Activated T-helper 1 cell treated with anti-CD3 and anti-CD28 coated beads, Interleukin-2, amount 50 U/mL, for 16 hours (primary cell): ENCODE measurements around the gene HADHA.

Experiments used
- DNase-seq, 2 donors: peaks; one replicate each; pipeline ENCODE4 v3.0.0-alpha.2; 2020; ENCODE audit warnings: low read depth in 1 of 2, low spot score in 1 of 2

Gene HADHA

DNA sequence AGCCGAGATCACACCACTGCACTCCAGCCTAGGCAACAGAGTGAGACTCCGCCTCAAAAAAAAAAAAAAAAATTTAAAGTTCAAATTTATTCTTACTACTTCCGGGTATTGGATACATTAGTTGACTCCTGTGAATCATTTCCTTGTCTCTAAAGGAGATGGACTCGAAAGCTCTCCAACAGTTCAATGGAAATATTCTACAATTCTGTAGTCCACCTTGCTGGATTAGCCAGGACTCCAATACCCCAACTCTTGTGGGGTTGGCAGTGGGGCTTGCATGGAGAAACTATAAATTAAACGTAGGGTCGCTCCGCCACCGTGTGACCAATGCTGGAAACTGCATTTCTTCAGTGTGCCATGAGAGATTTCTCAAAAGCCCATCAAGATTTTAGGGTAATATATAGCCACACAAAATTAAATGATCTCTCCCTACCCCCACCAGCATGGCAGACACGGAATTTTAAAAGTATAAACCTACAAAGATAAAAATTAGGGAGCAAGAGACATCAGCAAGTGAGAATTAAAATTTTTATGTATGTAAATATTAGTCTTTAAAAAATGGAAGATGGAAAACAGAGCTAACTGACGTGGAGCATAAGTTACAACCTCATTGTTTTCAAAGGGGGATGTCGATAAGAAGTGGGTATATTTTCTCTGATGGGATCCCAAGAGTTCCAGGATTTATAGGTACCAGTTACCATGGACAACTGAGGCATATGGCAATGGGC, 99.3 kb downstream of the HADHA start:
- peak; percentile 26 to 27 for DNase-seq

DNA sequence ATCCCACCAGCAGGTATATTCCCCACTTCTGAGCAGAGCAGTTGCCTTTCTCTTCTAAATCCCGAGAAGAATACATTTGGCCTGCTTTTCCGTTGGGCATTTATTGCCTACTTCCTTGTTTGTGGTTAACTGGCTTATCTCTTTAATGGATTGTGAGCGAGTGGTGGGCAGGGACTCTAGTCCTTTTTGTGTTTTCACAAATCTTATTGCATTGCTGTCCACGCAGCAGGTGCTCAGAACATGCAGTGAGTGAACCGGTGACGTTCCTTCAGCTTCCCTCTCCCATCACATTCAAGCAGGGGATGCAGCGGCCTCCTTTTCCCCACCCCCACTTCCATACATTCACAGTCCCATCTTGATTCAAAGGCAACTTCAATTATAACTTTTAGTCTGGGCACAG, 100.4 kb downstream of the HADHA start:
- DNase-seq, result no peak

DNA sequence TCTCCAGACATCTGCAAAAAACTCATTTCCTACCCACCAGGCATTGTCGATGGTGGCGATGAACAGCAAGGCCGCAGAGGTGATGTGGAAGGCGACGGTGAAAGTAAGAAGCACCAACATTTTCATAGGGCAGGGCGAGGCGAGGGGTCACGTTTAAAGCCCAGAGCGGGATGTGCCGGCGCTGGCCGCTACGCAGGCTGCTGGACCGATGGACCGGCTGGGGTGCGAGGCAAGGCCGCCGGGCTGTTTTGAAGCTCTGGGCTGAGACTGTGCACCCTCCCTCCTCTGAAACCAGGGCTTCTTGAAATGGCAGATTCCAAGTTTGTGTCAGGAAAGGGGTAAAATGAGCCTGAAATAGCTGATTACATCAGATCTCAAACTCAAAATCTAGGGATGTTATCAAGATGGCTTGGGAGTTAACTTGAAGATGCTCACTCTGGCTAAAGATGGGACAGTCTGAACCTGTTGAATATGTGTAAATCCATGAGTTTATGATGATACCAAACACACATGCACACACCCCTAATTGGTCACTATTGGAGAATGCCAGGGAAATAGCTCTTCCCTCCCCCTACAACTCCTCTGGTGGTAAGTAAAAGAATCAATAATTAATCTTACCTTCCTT, 103.2 kb downstream of the HADHA start:
- no peak for DNase-seq
